GM12892 (cell line): ENCODE data around the gene CIZ1.

Source experiments
- POLR2A ChIP-seq: IDR thresholded peaks from 2 replicates; pipeline ENCODE4 v1.6.1; 2011; ENCODE audit warnings: low read depth, low read length, control low read depth
- POLR2AphosphoS5 ChIP-seq: IDR thresholded peaks from 2 replicates; pipeline ENCODE4 v1.6.1; 2011; ENCODE audit warnings: low read depth, low read length, control low read depth
- TAF1 ChIP-seq: IDR thresholded peaks from 2 replicates; pipeline ENCODE4 v1.6.1; 2011; ENCODE audit warnings: low read depth, mild to moderate bottlenecking, control low read depth, low read length, borderline replicate concordance

DNA sequence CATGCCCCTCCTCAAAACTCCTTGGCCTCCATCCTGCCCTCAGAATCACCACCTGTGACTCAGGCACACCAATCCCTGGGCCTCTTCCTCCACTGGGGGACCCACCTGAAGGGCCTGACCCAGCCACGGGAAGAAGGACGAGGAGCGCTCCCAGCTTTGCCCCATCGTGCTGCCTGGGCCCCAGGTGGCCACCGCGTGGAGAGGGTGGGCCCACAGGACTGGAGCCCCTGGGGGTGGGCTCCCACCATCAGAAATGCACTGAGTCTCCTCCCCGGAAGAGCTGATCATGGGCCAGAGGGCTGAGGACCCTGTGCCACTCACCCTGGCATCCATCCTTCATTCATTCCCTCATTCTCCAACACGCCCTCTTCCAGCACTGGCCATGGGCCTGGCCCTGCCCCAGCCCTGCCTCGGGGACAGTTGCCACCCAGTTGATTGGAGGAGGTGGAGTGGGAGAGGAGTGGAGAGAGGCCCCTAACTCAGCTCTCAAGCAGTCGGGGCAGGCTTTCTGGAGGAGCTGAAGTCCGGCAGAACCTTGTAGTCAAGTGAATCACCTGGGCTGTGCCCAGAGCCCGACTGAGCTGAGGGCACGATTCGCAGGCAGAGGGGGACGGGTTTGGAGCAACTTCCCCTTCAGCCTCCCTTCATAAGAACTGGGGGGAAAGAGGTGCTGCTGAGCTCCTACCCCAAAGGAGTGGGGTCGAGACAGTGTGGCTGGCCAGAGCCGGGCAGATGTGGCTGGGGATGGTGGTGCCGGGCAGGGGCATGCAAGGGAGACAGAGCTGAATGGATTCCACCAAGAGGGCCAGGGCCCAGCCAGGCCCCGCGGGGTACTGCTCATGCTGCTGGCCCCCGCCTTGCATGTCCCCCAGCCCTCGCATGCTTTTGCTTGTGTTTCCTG is 41.4 kb upstream of the CIZ1 start:
- TF ChIP-seq POLR2AphosphoS5 (no peak), TAF1 (no peak), POLR2A (no peak)
